Effector CD8-positive, alpha-beta T cell (primary cell): ENCODE results near the gene RAB3IL1.

Source experiments
- DNase-seq: peaks from one replicate; lab custom pipeline; 2025; lab: John Stamatoyannopoulos, UW

Gene RAB3IL1

GRCh38 chr11:61919705-61920631 is 2.6 kb upstream of the RAB3IL1 start:
- DNase-seq, result no peak

- DNase-seq, result no peak
Measured at GRCh38 chr11:61918938-61919704, 1.8 kb upstream of the RAB3IL1 start.

GRCh38 chr11:61918251-61918937 is 1.0 kb upstream of the RAB3IL1 start:
- no peak for DNase-seq

- no peak for DNase-seq
Measured at GRCh38 chr11:61916737-61917333, 531 bp downstream of the RAB3IL1 start.

GRCh38 chr11:61914471-61915171 is 2.7 kb downstream of the RAB3IL1 start:
- no peak for DNase-seq

GRCh38 chr11:61913699-61914395 is 3.5 kb downstream of the RAB3IL1 start:
- DNase-seq, result no peak

- DNase-seq, result no peak
Measured at GRCh38 chr11:61912991-61913698, 4.2 kb downstream of the RAB3IL1 start.

- no peak for DNase-seq
Measured at GRCh38 chr11:61912530-61912898, 4.9 kb downstream of the RAB3IL1 start.

GRCh38 chr11:61911701-61912529 is 5.5 kb downstream of the RAB3IL1 start:
- no peak for DNase-seq

- no peak for DNase-seq
Measured at GRCh38 chr11:61911128-61911700, 6.2 kb downstream of the RAB3IL1 start.

- no peak for DNase-seq
Measured at GRCh38 chr11:61910187-61911127, 6.9 kb downstream of the RAB3IL1 start.

- DNase-seq, result no peak
Measured at GRCh38 chr11:61908730-61909316, 8.5 kb downstream of the RAB3IL1 start.

- no peak for DNase-seq
Measured at GRCh38 chr11:61907871-61908729, 9.3 kb downstream of the RAB3IL1 start.

- no peak for DNase-seq
Measured at GRCh38 chr11:61907282-61907681, 10.1 kb downstream of the RAB3IL1 start.

- no peak for DNase-seq
Measured at GRCh38 chr11:61906522-61906909, 10.8 kb downstream of the RAB3IL1 start.

- no peak for DNase-seq
Measured at GRCh38 chr11:61905801-61906521, 11.4 kb downstream of the RAB3IL1 start.
